ENCODE results near the gene GLCCI1.

GRCh38 chr7:7962851-7963250, 5.7 kb upstream of the GLCCI1 start:
- TF ChIP-seq POLR2A (IDR thresholded peaks at IDR 0.05; ENCODE audit: low read length): no peak
- no peak for TF ChIP-seq GATA1 (IDR thresholded peaks at IDR 0.05; ENCODE audit: low read depth, low read length)
